ENCODE data around the gene EDEM2.
"Not testable (repeated sequence)": the region's sequence is repeated elsewhere in the genome, so short reads cannot be mapped to it uniquely, and the experiment has no call there.

Gene EDEM2, protein sequence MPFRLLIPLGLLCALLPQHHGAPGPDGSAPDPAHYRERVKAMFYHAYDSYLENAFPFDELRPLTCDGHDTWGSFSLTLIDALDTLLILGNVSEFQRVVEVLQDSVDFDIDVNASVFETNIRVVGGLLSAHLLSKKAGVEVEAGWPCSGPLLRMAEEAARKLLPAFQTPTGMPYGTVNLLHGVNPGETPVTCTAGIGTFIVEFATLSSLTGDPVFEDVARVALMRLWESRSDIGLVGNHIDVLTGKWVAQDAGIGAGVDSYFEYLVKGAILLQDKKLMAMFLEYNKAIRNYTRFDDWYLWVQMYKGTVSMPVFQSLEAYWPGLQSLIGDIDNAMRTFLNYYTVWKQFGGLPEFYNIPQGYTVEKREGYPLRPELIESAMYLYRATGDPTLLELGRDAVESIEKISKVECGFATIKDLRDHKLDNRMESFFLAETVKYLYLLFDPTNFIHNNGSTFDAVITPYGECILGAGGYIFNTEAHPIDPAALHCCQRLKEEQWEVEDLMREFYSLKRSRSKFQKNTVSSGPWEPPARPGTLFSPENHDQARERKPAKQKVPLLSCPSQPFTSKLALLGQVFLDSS

DNA sequence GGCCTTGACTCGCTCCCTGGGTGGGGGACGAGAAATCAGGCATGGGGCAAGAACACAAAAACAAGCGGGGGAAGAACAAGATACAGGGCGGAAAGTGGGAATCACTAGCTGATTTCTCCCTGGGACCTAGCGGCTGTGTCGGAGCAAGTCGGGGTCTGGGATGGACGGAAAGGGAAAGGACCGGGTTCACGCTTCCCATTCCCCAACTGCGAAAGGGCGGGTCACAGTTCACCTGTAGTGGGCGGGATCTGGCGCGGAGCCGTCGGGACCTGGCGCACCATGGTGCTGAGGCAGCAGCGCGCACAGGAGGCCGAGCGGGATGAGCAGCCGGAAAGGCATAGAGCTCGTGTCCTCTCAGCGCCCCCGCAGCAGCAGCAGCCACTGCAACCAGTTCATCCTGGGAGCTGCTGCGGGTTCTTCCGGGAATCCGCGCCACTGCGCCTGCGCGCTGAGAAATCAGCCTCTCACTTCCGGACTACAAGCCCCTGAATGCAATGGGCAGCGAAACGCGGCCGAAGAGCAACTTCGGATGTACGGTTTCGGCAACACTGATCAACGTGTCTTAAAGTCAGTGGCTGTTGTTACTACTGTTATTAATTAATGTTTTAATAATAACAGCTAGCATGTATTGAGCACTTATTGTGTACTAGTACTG lies at the start of gene EDEM2:
EDEM2 (minus strand) TSS at position 417 of the 655 bp plus-strand sequence; CDS start at position 339, 78 bp downstream.
- DNase-seq = peak; percentile 84

DNA sequence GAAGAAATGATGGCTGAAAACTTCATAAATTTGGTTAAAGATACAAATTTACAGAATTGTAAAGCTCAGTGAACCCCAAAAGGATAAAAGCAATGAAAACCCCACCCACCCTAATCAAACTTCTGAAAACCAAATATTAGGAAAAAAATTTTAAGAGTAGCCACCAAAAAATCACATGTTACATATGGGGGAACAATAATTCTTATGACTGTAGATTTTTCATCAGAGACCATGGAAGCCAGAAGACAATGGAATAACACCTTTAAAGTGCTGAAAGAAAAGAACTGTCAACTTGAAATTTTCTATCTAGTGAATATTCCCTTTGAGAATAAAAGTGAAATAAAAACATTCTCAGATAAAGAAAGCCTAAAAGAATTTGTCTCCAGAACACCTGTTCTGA lies 49.2 kb upstream of the EDEM2 start:
- no peak for DNase-seq

DNA sequence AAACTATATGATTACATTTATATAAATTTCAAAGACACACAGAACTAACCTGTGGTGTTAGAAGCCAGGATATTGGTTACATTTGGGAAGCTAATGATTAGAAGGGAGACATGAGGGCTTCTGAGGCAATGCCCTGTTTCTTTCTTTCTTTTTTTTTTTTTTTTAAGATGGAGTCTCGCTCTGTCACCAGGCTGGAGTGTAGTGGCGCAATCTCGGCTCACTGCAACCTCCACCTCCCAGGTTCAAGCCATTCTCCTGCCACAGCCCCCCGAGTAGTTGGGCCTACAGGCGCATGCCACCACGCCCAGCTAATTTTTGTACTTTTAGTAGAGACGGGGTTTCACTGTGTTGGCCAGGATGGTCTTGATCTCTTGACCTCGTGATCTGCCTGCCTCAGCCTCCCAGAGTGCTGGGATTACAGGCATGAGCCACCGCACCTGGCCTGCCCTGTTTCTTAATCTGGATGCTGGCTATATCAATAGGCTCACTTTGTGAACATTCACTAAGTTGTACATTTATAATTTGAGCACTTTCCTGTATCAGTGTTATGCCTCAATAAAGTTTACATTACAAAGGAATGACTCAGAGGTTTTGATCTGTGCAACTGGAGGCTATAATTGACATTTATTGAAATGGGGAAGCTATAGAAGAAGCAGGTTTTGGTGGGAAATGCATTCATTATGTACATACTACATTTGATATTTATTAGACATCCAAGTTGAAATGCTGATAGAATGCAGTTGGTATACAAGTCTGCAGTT lies 46.1 kb upstream of the EDEM2 start:
- DNase-seq = not testable (repeated sequence)

DNA sequence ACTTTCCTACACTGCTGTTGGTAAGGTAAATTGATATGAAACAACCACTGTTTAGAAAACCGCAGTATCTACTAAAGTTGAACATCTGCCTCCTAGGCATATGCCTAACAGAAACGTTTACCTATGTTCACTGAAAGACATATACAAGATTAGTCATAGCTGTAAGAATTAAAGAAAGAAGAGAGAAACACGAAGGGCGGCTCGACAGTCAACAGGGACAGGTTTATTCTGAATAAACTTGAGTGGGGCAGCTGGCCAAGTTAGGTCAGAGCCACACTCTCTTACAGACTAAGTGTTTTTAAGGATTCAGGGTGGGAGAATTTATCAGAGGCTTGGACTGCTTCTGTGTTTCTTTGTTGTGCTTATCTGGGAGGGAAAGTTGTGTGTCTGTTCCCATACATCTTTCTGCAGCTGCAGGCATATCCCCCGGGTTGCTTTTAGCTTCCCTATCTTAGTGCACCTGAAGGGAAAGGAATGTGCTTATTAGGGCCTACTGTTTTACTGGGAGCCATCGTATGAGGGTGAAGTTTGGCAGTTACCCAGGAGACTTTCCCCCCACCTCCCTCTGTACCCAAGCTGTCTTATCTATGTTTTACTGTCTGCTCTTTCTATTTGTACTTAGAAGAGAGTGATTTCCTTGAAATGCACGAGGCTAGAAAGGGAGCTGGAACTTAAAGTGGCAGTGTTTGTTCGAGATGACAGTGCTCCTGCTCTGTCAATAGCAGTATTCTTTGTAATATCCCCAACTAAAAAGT lies 45.2 kb upstream of the EDEM2 start:
- no peak for DNase-seq

DNA sequence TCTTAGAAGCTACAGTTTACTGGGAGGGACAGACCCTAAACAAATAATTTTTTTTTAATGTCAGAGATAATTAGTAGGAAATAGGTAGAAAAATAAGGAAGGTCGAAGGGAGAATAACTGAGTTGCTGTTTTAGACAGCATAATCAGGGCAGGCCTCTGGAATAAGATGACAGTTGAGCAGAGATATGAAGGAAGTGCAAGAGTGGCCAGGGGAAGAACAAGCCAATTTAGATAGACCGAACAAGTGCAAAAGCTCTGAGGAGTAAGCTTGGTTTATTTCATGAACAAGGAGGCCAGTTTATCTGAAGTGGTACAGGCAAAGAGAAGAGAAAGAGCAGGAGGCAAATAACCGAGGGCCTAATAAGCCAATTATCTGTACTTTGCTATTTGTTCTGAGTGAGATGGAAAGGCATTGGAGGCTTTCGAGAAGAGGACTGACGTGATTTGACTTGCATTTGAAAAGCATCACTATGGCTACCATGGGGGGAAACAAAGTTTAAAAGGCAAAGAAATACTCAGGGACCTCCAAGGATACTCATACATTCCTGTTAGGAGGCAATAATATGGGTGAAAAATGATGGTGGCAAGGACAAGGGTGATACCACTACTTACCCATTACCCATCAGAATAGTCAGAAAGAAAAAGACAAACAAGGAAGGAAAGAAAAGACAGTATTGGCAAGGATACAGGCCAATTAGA lies 44.4 kb upstream of the EDEM2 start:
- DNase-seq = no peak

DNA sequence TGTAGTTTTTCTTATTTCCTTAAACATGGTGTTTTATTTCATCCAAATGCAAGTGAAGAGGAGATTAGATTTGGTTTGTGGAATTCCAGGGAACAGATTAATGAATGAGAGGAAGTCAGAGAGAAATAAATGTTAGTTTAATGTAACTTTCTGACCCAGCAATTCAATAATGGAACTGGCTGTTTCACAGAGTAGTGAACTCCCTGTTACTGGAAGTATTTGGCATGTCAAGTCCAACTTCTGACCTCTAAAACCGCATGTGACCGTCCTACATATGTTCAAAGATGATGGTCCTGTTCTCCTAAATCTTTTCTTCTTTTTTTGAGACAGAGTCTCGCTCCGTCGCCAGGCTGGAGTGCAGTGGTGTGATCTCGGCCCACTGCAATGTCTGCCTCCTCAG lies 43.4 kb upstream of the EDEM2 start:
- no peak for DNase-seq

DNA sequence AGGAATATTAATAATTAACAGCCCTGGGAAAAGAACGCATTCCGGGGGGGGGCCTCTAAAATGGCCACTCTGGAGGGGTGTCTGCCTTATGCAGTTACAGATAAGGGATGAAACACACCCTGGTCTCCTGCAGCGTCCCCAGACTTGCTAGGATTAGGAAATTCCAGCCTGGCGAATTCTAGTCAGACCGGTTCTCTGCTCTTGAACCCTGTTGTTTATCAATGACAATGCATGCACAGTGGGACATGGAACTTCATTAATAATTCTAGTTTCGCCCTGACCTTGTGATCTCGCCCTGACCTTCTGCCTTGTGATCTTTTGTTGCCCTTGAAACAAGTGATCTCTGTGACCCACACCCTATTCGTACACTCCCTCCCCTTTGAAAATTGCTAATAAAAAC lies 42.1 kb upstream of the EDEM2 start:
- not testable (repeated sequence) for DNase-seq

DNA sequence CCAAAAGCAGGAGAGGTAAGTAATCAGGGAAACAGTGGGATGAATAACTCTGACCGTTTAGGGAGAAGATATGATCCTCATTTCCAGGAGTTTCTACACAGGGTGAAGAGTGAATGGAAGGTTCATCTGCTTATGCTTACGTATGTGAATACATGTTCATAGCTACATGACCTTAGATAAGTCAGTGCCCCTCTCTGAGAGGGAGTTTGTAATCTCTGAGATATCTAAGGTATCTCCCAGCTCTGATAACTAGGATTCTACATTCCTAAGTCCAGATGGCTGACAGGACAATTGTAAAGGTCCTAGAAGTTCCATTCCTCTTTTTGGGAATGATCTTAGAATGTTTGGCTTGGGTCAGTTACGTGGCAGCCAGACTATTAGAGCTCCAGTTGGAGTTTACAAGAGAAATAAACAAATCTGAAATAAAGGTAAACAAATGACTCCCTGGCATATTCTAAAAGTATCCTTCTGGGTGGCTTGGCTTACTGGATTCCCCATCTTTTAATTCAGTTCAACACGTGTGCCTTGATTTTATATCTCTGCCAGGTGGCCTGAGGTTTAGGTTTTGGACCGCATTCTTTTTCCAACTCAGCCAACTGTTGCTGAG lies 40.6 kb upstream of the EDEM2 start:
- no peak for DNase-seq

DNA sequence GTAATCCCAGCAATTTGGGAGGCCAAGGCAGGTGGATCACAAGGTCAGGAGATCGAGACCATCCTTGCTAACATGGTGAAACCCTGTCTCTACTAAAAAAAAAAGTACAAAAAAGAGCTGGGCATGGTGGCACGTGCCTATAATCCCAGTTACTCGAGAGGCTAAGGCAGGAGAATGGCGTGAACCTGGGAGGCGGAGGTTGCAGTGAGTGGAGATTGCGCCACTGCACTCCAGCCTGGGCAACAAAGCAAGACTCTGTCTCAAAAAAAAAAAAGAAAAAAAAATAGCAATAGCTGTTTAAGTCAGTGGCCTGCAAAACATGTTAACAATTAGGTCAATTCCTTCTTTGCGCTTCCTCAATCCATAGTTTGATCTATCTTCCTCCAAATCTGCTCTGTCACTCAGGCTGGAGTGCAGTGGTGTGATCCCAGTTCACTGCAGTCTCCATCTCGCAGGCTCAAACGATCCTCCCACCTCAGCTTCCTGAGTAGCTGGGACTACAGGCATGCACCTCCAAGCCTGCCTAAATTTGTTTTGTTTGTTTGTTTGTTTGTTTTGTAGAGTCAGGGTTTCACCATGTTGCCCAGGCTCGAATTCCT lies 39.7 kb upstream of the EDEM2 start:
- not testable (repeated sequence) for DNase-seq

DNA sequence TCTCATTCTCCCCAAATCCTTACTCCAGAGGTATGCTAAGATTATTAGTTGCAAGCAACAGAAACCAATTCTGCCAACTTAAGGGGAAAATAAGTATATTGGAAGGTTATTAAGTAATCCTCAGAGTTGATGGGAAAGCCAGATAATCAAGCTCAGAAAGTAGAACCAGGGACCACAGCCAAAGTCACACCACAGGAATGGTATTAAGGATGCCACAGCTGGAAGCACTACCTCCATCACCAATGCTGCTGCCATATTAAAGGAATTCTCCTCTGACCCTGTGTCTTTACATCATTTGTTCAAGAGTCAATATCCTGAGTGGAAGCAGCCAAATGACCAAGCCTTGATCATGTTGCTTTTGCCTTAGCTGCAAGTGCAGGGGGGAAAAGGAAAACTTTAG lies 34.6 kb upstream of the EDEM2 start:
- DNase-seq = no peak

DNA sequence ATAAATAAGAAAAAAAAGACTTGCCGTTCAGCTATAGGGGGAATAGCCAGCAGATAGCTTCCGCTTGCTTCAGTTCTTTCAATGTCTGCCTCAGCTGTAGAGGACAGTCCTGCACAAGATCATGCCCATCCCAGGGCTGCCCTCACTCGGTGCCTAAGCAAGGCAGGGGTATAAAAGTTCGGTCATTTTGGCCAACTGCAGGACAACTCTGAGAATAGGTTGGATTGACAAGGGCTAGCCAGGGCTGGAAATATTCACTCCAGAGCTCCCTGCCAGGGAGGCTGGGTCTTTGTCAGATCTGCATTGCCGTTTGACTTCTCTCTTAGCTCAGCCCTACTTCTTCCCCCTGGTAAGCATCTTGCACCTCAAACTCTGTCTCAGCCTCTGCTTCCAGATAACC lies 33.1 kb upstream of the EDEM2 start:
- DNase-seq = no peak

DNA sequence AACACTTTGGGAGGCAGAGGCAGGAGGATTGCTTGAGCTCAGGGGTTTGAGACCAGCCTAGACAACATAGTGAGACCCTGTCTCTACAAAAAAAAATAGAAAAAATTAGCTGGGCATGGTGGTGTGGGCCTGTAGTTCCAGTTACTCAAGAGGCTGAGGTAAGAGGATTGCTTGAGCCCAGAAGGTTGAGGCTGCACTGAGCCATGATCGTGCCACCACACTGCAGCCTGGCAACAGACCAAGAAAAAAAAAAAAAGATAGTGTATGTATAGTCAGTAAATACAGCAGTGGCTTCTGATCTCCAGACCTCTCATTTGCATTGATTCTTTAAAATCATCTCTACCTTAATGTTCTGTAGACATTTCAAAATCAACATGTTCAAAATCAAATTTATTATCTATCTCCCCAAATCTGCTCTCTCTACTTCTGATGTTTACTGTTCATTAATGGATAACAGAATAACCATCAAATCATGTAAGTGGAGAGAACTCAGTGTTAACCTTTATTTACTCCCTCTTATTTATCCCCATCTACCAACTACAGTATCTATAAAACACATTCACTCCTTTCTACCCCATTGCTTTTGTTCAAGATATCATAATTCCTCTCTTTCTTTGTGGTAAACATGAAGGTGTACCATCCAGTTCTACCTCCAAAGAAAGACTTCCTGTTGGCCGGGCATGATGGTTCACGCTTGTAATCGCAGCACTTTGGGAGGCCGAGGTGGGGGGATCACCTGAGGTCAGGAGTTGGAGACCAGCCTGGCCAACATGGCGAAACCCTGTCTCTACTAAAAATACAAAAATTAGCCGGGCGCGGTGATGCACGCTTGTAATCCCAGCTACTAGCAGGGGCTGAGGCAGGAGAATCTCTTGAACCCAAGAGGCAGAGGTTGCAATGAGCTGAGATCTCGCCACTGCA lies 32.4 kb upstream of the EDEM2 start:
- no peak for DNase-seq

DNA sequence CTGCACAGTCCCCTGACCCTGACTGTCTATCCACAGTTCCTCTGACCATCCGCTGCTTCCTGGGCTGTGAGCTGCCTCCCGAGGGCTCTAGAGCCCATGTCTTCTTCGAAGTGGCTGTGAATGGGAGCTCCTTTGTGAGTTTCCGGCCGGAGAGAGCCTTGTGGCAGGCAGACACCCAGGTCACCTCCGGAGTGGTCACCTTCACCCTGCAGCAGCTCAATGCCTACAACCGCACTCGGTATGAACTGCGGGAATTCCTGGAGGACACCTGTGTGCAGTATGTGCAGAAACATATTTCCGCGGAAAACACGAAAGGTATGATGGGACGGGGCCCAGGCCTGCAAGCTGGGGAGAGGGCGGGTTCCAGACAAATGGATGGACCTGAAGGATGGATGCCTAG lies 29.0 kb upstream of the EDEM2 start:
- DNase-seq = no peak

DNA sequence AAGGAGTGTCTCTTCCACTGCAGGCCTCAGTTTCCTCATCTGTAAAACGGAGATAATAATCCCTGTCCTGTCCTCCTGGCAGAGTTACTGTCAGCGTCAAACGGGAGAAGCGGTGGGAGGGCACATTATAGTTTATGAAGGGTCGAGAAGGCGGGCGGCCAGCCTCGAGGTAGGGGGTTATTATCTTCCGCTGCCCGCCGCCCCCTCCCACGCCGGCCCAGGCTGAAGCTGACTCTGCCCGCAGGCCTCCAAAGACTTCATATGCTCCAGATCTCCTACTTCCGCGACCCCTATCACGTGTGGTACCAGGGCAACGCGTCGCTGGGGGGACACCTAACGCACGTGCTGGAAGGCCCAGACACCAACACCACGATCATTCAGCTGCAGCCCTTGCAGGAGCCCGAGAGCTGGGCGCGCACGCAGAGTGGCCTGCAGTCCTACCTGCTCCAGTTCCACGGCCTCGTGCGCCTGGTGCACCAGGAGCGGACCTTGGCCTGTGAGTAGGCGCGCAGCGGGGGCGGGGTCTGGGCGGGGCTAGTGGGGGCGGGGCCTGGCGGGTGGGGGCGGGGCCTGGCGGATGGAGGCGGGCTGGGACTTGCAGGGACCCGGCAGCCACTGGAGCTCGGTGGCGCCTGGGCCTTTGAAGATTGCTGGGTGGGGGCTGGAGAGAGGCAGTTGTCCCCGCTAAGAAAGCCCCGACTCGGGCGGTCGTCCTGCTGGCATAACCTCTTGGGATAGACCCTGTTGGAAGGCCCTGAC lies 27.5 kb upstream of the EDEM2 start:
- no peak for DNase-seq

DNA sequence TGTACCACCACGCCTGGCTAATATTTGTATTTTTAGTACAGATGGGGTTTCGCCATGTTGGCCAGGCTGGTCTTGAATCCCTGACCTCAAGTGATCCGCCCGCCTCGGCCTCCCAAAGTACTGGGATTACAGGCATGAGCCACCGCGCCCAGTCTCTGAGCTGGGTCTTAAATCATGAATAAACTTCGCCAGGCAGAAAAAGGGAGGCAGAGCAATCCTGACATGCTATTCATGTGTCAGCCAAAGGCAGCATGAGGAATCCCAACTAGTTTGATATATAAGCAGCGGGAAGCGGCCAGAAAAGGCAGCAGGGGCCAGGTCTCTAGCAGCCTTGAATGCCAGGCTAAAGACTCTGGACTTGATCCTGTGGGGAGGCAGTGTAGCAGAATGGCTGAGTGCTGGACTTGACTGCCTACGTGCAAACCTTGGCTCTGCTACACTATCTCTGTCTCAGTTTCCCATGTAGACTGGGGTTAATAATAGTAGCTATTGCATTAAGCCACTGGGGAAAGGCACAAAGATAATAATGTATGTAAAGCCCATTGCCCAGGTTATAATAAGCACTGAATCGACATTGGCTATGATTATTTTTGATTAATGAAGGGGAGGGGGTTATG lies 26.5 kb upstream of the EDEM2 start:
- DNase-seq = no peak

DNA sequence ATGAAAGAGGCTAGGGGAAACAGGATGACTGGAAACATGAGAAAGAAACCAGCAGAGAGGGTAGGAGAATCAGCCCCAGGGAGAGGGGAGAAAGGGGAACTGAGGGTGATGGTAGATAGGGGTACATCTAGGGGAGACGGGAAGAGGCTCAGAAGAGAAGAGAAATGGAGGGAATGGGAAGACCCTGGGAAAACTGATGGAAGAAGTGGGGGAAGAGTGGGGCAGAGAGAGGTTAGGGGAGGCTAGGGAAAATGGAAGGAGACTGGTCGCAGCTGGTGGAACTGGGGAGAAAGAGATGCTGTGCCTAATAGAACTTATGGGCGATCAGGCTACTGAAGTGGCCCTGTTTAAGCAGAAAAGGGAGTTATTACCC lies 25.3 kb upstream of the EDEM2 start:
- no peak for DNase-seq

DNA sequence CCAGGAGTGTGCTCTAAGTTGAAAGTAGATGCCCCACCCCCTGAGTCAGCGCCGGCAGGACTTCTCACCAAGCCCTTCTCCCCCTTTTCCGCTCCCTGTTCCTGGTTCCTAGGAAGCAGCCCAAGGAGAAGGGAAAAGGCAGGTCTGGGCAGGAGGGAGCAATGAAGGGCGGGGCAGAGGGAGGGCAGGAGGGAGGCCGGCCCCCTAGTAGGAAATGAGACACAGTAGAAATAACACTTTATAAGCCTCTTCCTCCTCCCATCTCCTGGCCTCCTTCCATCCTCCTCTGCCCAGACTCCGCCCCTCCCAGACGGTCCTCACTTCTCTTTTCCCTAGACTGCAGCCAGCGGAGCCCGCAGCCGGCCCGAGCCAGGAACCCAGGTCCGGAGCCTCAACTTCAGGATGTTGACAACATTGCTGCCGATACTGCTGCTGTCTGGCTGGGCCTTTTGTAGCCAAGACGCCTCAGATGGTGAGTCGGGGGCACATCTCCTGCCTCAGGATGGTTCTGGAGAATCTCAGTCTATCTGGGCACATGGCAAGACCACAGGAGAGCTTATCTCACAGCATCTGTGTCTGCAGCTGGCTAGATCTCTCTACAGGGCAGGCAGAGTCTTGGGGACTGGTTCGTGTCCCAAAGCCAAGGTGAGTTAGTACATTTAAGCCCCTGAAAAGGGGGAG lies 24.8 kb upstream of the EDEM2 start, which contains the start of gene PROCR:
PROCR (plus strand) TSS at position 320 of the 681 bp plus-strand sequence; CDS start at position 403, 83 bp downstream.
- DNase-seq = peak; percentile 69

DNA sequence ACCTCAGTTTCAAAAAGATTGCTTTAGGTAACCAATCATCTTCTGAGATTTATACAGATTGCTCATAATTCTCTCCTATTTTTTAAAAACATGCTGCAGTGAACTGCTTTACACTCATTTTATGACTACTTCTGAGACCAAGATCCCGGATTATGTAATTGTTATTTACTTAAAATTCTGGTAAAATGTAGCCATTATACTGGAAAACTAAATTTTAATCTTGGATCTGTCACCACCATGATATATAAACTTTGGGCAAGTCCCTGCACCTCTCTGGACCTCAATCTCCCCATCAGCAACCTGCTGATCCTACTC lies 24.3 kb upstream of the EDEM2 start:
- no peak for DNase-seq

Measured in GDM1 (cell line).